HG03045 (cell line): ENCODE results near the gene GRIN1.
"Not testable (repeated sequence)": the region's sequence is repeated elsewhere in the genome, so short reads cannot be mapped to it uniquely, and the experiment has no call there.

ENCODE experiments used
- ATAC-seq: cut with Tn5 transposase; IDR thresholded peaks from one replicate; pipeline ENCODE4 v1.9.1; 2021; ENCODE audit warnings: mild to moderate bottlenecking, moderate library complexity; ENCODE audit not compliant: unreplicated experiment

Gene GRIN1

GRCh38 chr9:137127301-137128157 is 11.4 kb upstream of the GRIN1 start:
- no peak for ATAC-seq

GRCh38 chr9:137128158-137128861 is 10.6 kb upstream of the GRIN1 start:
- ATAC-seq = no peak

- peak; percentile 2 for ATAC-seq
Observed at GRCh38 chr9:137128862-137129455, 10.0 kb upstream of the GRIN1 start.

- peak; percentile 89 for ATAC-seq
Observed at GRCh38 chr9:137129456-137130175, 9.3 kb upstream of the GRIN1 start.

GRCh38 chr9:137130176-137130755 is 8.7 kb upstream of the GRIN1 start:
- peak; percentile 26 for ATAC-seq

- ATAC-seq = no peak
Observed at GRCh38 chr9:137134191-137134590, 4.8 kb upstream of the GRIN1 start.

- ATAC-seq = not testable (repeated sequence)
Observed at GRCh38 chr9:137135154-137135553, 3.8 kb upstream of the GRIN1 start.

- ATAC-seq = no peak
Observed at GRCh38 chr9:137136261-137136880, 2.6 kb upstream of the GRIN1 start.

- ATAC-seq = no peak
Observed at GRCh38 chr9:137136881-137137607, 1.9 kb upstream of the GRIN1 start.

GRCh38 chr9:137138058-137138721 is 764 bp upstream of the GRIN1 start:
- no peak for ATAC-seq

- ATAC-seq = no peak
Observed at GRCh38 chr9:137139468-137140150, 655 bp downstream of the GRIN1 start.

- ATAC-seq = no peak
Observed at GRCh38 chr9:137140151-137141012, 1.4 kb downstream of the GRIN1 start.

- no peak for ATAC-seq
Observed at GRCh38 chr9:137141050-137141810, 2.3 kb downstream of the GRIN1 start.

- no peak for ATAC-seq
Observed at GRCh38 chr9:137141976-137142936, 3.3 kb downstream of the GRIN1 start.

GRCh38 chr9:137143459-137143858 is 4.5 kb downstream of the GRIN1 start:
- ATAC-seq = no peak
